ENCODE measurements around the gene ZBED4.

DNA sequence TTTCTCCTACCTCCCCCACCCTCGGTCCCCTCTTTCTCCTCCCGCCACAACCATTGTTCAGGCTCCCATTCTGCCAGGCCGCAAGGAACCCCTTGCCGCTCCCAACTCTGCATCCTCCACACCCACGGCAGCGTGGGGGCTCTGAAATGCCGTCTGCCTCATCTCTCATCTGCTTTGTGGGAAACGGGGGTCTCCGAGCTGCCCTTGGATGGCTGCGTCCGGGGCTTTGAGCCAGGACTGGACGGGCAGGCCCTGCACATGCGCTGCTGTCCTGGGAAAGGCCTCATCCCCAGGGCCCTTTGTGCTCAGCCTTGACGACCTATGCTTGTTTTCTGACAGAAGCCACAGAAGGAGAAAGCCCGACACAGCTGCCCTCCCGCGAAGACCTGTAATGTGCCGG, 73.3 kb downstream of the ZBED4 start:
- TF ChIP-seq, protein P1, sequence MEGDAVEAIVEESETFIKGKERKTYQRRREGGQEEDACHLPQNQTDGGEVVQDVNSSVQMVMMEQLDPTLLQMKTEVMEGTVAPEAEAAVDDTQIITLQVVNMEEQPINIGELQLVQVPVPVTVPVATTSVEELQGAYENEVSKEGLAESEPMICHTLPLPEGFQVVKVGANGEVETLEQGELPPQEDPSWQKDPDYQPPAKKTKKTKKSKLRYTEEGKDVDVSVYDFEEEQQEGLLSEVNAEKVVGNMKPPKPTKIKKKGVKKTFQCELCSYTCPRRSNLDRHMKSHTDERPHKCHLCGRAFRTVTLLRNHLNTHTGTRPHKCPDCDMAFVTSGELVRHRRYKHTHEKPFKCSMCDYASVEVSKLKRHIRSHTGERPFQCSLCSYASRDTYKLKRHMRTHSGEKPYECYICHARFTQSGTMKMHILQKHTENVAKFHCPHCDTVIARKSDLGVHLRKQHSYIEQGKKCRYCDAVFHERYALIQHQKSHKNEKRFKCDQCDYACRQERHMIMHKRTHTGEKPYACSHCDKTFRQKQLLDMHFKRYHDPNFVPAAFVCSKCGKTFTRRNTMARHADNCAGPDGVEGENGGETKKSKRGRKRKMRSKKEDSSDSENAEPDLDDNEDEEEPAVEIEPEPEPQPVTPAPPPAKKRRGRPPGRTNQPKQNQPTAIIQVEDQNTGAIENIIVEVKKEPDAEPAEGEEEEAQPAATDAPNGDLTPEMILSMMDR (IDR thresholded peaks at IDR 0.05; ENCODE audit: low read depth, low read length, poor library complexity, severe bottlenecking): no peak
- TF ChIP-seq EZH2phosphoT487 (IDR thresholded peaks at IDR 0.05; ENCODE audit: borderline replicate concordance, low read length): no peak
